ENCODE data around the gene SVOP. TPM values are rescaled to one million over a fixed set of nuclear protein-coding genes. Genes with fewer than 3 reads are reported as not detected.

Gene SVOP
- total and polyA plus RNA-seq, 2 of the 8 experiments (the other 6 are each of a cell fraction or from before 2014, with no cell fraction given) = 0.06 TPM; not detected in 1

Small RNA genes lying within 50 kb of the gene (small RNA-seq; reads per million reads assigned to genes)
- gene AC190387.1 (ENCODE audit: insufficient read depth) (not detected), gene RNA5SP372 (ENCODE audit: insufficient read depth) (not detected), gene RNU6-361P (ENCODE audit: insufficient read depth) (not detected)

Other genes starting within 250 kb of the SVOP start
- gene SSH1, start 163.5 kb downstream of the SVOP start, total RNA-seq (2021; fragmentation: NEBNext Ultra II Directional; extraction: Animal tissue kit (Norgen Biotek cat#: 25700)) = 17.0 and 17.9 TPM in 2 replicates
- gene SSH1, start 163.5 kb downstream of the SVOP start, polyA plus RNA-seq (2011; rRNA removed) = 5.3 and 8.0 TPM in 2 replicates
- gene DAO, start 141.0 kb downstream of the SVOP start, total RNA-seq (2021; fragmentation: NEBNext Ultra II Directional; extraction: Animal tissue kit (Norgen Biotek cat#: 25700)) = not detected in 2 replicates
- gene DAO, start 141.0 kb downstream of the SVOP start, polyA plus RNA-seq (2011; rRNA removed) = not detected in 2 replicates
- 6.6 and 7.0 TPM in 2 replicates for gene USP30, start 31.5 kb upstream of the SVOP start, total RNA-seq (2021; fragmentation: NEBNext Ultra II Directional; extraction: Animal tissue kit (Norgen Biotek cat#: 25700))
- gene USP30, start 31.5 kb upstream of the SVOP start, polyA plus RNA-seq (2011; rRNA removed) = 12.2 and 14.6 TPM in 2 replicates
- 22.5 and 25.9 TPM in 2 replicates for gene ALKBH2, start 72.4 kb upstream of the SVOP start, total RNA-seq (2021; fragmentation: NEBNext Ultra II Directional; extraction: Animal tissue kit (Norgen Biotek cat#: 25700))
- gene ALKBH2, start 72.4 kb upstream of the SVOP start, polyA plus RNA-seq (2011; rRNA removed) = 19.1 and 24.3 TPM in 2 replicates
- 160 and 163 TPM in 2 replicates for gene UNG, start 76.5 kb upstream of the SVOP start, total RNA-seq (2021; fragmentation: NEBNext Ultra II Directional; extraction: Animal tissue kit (Norgen Biotek cat#: 25700))
- gene UNG, start 76.5 kb upstream of the SVOP start, polyA plus RNA-seq (2011; rRNA removed) = 71.6 and 84.5 TPM in 2 replicates
- gene ACACB, start 95.5 kb upstream of the SVOP start, total RNA-seq (2021; fragmentation: NEBNext Ultra II Directional; extraction: Animal tissue kit (Norgen Biotek cat#: 25700)) = 12.9 and 15.3 TPM in 2 replicates
- gene ACACB, start 95.5 kb upstream of the SVOP start, polyA plus RNA-seq (2011; rRNA removed) = 5.8 and 7.1 TPM in 2 replicates